ENCODE data around the gene CCL28.
"Not testable (repeated sequence)": the region's sequence is repeated elsewhere in the genome, so short reads cannot be mapped to it uniquely, and the experiment has no call there.

Gene CCL28

GRCh38 chr5:43409809-43410271, 2.4 kb downstream of the CCL28 start:
- DNase-seq, result peak; percentile 99

DNA sequence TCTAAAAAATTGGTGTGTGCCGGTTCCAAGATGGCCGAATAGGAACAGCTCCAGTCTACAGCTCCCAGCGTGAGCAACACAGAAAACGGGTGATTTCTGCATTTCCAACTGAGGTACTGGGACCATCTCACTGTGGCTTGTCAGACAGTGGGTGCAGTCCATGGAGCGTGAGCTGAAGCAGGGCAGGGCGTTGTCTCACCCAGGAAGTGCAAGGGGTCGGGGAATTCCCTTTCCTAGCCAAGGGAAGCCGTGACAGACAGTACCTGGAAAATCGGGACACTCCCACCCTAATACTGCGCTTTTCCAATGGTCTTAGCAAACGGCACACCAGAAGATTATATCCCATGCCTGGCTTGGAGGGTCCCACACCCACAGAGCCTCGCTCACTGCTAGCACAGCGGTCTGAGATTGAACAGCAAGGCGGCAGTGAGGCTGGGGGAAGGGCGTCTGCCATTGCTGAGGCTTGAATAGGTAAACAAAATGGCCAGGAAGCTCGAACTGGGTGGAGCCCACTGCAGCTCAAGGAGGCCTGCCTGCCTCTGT, 9.6 kb downstream of the CCL28 start:
- not testable (repeated sequence) for DNase-seq

- DNase-seq, result no peak
These were observed 10.4 kb downstream of the CCL28 start for GRCh38 chr5:43401827-43402226.

- DNase-seq, result no peak
These were observed 12.1 kb downstream of the CCL28 start for GRCh38 chr5:43400082-43400481.

DNA sequence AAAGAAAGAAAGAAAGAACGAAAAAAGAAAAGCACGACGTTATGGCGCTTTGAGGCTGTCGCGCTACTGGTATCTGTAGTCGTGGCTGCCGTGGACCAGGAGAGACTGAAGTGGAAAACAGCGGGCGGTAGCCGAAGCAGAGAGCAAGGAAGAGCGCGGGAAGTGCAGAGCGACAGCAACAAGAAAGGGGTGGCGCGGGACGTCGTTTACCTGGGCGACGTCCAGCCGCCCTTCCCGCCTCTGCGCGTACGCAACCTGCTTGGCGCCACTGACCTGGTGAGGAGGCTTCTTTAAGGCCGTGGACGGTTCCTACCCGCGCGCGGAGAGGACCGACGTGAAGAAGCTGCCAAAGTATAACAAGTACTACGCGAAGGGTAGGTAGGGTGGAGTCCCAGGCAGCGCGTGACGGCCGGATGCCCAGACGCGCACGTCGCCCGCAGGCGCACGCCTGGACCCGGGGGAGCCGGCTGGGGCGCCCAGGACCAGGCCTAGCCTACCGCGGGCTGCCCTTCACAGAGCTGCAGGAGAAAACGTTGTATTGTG, 15.4 kb downstream of the CCL28 start:
- no peak for DNase-seq

DNA sequence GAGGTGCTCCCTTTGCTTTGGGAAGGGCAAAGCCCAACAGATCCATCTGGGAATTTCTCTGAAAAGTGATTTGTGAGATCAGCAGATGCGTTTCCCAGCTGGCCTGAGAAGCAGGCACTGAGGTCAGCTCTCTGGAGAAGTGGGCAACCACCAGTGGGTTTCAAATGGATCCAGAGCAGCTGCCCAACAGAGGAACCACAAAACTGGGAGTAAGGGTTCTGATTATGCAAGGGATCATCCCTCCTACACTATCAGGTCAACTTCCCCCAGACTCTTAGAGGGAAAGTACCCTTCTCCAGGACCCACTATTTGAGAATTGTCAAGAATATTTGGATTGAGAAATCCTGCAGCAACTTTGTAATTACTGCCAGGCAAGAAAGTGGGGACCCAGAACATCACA, 21.7 kb downstream of the CCL28 start:
- DNase-seq, result no peak

GRCh38 chr5:43389679-43390329, 22.4 kb downstream of the CCL28 start:
- peak; percentile 89 for DNase-seq

DNA sequence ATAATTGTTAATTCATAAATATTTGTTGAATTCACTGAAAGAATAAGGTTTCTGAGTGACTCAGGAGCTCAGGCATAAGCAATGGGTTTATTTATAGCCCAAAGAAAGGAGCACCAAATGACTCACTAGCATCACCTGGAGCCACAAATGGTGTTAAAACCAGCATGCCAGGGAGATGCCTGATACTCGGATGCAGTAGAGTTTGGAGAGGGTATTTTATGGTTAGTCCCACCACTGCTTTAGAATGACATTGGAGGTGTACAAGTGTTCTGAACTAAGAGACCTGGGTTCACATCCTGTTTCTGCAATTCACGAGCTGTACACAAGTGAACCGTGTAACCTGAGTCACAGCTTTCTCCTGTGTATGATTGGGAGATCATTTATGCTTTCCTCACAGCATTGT, 25.2 kb downstream of the CCL28 start:
- no peak for DNase-seq

DNA sequence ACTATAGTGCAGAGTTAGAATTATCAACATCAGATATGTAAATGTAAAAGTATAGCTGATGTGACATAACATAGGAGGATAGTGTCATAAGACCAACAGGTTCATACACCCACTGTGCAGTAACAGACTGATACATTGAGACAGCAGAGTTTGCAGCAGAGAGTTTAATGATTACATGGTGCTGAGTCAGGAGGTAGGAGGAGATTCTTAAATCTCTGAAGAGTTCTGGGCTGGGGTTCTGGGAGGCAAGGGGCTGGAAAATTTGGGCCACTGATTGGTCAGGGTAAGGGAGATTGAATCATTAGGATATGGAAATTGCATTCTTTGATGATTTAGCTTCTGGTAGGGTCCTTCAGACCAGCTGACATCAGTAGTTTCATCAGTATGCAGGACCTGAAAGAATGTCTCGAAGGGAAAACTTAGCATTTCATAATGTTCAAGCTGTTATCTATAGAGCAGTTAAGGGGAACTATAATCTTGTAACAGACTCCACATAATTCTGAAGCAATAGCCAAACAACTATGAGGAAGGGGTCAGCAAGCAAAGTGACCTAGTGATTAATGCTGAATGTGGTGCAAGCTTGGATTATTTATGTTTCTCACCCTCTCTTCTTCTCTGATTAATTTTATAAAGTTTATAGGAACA, 35.6 kb downstream of the CCL28 start:
- DNase-seq, result no peak

DNA sequence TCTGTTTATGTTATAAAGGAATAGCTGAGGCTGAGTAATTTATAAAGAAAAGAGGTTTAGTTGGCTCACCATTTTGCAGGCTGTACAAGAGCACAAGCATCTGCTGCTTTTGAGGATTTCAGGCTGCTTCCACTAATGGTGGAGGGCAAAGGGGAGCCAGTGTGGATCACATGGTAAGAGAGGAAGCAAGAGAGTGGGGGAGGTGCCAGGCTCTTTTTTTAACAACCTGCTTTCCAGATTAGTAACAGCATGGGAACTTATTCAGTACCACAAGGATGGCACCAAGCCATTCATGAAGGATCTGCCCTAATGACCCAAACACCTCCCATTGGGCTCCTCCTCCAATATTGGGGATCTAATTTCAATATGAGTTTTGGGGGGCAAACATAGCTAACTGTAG, 40.4 kb downstream of the CCL28 start:
- no peak for DNase-seq

- no peak for DNase-seq
These were observed 41.8 kb downstream of the CCL28 start for GRCh38 chr5:43370352-43370751.

GRCh38 chr5:43369651-43370050, 42.5 kb downstream of the CCL28 start:
- no peak for DNase-seq

DNA sequence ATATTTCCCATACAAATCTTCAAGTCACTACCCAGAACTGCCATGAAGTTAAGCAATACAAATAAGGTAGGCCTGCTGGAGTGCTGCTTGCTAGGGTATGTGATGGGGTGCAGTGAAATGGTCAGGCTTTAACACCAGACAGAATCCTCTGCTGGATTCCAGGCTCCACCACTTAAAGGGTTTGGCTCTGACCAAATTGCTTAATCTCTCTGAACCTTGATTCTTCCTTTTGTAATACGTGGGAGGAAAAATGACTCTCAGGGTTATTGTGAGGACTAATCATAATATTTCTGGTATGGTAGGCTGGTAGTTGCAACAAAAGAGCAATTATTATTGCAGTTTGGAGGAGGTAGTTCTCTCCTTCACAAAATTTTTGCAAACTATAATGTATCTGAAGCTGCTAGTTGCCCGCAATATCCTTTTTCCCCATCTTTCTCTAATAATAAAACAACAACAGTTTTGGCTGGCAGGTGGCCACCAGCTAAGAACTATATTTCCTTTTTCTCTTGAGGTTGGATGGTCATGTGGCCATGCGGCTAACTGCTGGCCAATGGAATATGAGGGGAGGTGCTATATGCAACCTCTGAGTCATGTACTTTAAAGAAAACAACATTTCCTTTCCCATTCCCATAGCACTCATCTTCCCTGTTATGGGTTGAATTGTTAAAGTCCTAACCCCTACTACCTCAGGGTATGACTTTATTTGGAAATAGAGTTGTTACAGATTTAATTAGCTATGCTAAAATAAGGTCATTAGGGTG, 44.1 kb downstream of the CCL28 start:
- DNase-seq, result no peak

GRCh38 chr5:43367453-43367852, 44.7 kb downstream of the CCL28 start:
- DNase-seq, result no peak

DNA sequence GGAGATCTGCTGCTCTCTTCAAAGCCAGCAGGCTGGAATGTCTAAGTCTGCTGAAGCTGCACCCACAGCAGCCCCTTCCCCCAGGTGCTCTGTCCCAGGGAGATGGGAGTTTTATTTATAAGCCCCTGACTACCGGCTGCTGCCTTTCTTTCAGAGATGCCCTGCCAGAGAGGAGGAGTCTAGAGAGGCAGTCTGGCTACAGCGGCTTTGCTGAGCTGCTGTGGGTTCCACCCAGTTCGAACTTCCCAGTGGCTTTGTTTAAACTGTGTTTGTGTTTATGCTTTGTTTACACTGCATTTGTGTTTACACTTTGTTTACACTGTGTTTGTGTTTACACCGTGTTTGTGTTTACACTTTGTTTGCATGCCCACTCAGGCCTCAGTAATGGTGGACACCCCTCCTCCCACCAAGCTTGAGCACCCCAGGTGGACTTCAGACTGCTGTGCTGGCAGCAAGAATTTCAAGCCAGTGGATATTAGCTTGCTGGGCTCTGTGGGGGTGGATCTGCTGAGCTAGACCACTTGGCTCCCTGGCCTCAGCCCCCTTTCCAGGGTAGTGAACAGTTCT, 45.4 kb downstream of the CCL28 start:
- not testable (repeated sequence) for DNase-seq

GRCh38 chr5:43365155-43365554, 47.0 kb downstream of the CCL28 start:
- not testable (repeated sequence) for DNase-seq

GRCh38 chr5:43363445-43364152, 48.6 kb downstream of the CCL28 start:
- no peak for DNase-seq

DNA sequence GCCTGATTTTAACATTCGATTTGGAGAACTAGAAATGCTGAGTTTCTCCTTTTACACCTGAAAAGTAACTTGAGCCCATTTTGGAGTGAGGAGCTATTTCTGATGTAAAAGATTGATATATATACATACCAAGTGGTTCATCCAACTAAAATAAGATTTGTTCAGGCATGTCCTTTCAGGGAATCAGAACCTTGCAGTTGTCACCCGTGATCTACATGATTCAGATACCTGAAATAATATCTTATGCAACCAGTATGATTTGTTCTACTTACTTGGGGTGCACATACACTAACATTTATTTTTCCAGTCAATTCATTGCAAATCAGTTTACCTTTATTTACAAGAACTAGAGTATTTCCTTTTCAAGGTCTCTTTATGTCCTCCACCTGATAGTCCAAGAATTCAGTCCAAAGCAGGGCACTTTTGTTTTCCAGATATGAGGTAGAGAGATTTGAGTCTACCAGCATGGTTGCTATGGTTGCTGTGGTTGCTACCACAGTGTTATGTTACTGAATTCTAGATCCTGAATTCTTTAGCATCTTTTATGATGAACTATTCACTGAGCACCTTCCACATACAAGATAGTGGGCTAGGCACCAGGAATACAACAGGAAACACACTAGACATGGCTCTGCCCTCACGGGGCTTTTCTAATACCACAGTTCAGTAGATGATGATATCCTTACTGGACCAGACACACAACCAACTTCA, 49.3 kb downstream of the CCL28 start:
- DNase-seq, result no peak

- DNase-seq, result no peak
These were observed 53.5 kb downstream of the CCL28 start for GRCh38 chr5:43358726-43359125.

GRCh38 chr5:43358301-43358700, 53.9 kb downstream of the CCL28 start:
- DNase-seq, result no peak

GRCh38 chr5:43357878-43358281, 54.3 kb downstream of the CCL28 start:
- no peak for DNase-seq

DNA sequence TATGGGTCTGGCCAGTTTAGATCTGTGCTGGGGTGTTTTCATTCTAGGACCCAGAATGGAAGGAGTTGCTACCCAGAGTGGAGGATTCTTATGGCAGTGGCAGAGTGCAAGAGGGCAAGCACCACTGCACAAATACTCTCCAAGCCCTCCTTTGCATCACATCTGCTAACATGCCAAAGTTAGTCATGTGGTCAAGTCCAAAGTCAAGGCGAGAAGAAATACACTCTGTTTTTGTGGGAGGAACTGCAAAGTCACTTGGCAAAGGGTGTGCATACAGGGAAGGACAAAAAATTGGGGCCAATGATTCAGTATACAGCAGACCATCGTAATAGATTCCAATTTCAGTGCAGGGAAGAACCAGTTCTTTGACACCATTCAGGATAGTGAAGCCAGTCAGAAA, 55.1 kb downstream of the CCL28 start:
- DNase-seq, result no peak

All from NCI-H187 treated with DMSO at 0.1 percent for 48 hours (cell line).